ENCODE measurements around the gene KLK1.

- no peak for TF ChIP-seq CTCF (IDR thresholded peaks at IDR 0.05)
- no peak for TF ChIP-seq ZFP36 (IDR thresholded peaks at IDR 0.05; ENCODE audit: borderline replicate concordance, partially characterized antibody)
- no peak for TF ChIP-seq EHF (CRISPR knock-in tag; IDR thresholded peaks at IDR 0.05)
- no peak for TF ChIP-seq MAFK (IDR thresholded peaks at IDR 0.05; ENCODE audit: partially characterized antibody)
- TF ChIP-seq CBX8 (IDR thresholded peaks at IDR 0.05): no peak
- TF ChIP-seq POLR2A (IDR thresholded peaks at IDR 0.05; ENCODE audit: low read length): no peak
- no peak for TF ChIP-seq PBX3 (IDR thresholded peaks at IDR 0.05)
- TF ChIP-seq RAD21 (conservative IDR thresholded peaks at IDR 0.05 in 1 of 2, IDR thresholded peaks at IDR 0.05 in 1 of 2): no peak
- no peak for TF ChIP-seq NR3C1 (IDR thresholded peaks at IDR 0.05)
- TF ChIP-seq KDM5A (IDR thresholded peaks at IDR 0.05): no peak
- TF ChIP-seq HDAC2 (IDR thresholded peaks at IDR 0.05): no peak
Observed at GRCh38 chr19:50799547-50799851, 24.1 kb downstream of the KLK1 start.
